ENCODE measurements around the gene SLC5A10.
"Not testable (repeated sequence)": the region's sequence is repeated elsewhere in the genome, so short reads cannot be mapped to it uniquely, and the experiment has no call there.

Gene SLC5A10

GRCh38 chr17:18949566-18949965, 2.4 kb upstream of the SLC5A10 start:
- Histone ChIP-seq H3K36me3 (ENCODE audit: control insufficient read depth, low read depth, low read length) (no peaks in the 10 kb centered on the region), H3K9ac (ENCODE audit: low read length) (no peak overlapping the region), H3K9me3 (ENCODE audit: control insufficient read depth, low read depth, low read length) (no peaks in the 10 kb centered on the region), H3K4me3 (ENCODE audit: low read length) (no peak overlapping the region), H3K4me1 (ENCODE audit: control insufficient read depth, low read depth, low read length) (no peaks in the 10 kb centered on the region), H3K27me3 (ENCODE audit: control insufficient read depth, insufficient read depth, low read length) (no peaks in the 10 kb centered on the region), H3K27ac (ENCODE audit: low read length) (no peak overlapping the region)

GRCh38 chr17:18950346-18950745, 1.6 kb upstream of the SLC5A10 start:
- H3K4me1 ChIP-seq (ENCODE audit: control insufficient read depth, low read depth, low read length) = no peaks in the 10 kb centered on the region
- no peaks in the 10 kb centered on the region for H3K36me3 ChIP-seq (ENCODE audit: control insufficient read depth, low read depth, low read length)
- H3K9ac ChIP-seq (ENCODE audit: low read length) = no peak overlapping the region
- H3K27me3 ChIP-seq (ENCODE audit: control insufficient read depth, insufficient read depth, low read length) = no peaks in the 10 kb centered on the region
- no peak overlapping the region for H3K4me3 ChIP-seq (ENCODE audit: low read length)
- no peak overlapping the region for H3K27ac ChIP-seq (ENCODE audit: low read length)
- no peaks in the 10 kb centered on the region for H3K9me3 ChIP-seq (ENCODE audit: control insufficient read depth, low read depth, low read length)

GRCh38 chr17:18950944-18951905, 740 bp upstream of the SLC5A10 start:
- Histone ChIP-seq H3K9me3 (ENCODE audit: control insufficient read depth, low read depth, low read length) (no peaks in the 10 kb centered on the region), H3K9ac (ENCODE audit: low read length) (no peak overlapping the region), H3K27ac (ENCODE audit: low read length) (no peak overlapping the region), H3K4me1 (ENCODE audit: control insufficient read depth, low read depth, low read length) (no peaks in the 10 kb centered on the region), H3K4me3 (ENCODE audit: low read length) (no peak overlapping the region), H3K27me3 (ENCODE audit: control insufficient read depth, insufficient read depth, low read length) (no peaks in the 10 kb centered on the region), H3K36me3 (ENCODE audit: control insufficient read depth, low read depth, low read length) (no peaks in the 10 kb centered on the region)

DNA sequence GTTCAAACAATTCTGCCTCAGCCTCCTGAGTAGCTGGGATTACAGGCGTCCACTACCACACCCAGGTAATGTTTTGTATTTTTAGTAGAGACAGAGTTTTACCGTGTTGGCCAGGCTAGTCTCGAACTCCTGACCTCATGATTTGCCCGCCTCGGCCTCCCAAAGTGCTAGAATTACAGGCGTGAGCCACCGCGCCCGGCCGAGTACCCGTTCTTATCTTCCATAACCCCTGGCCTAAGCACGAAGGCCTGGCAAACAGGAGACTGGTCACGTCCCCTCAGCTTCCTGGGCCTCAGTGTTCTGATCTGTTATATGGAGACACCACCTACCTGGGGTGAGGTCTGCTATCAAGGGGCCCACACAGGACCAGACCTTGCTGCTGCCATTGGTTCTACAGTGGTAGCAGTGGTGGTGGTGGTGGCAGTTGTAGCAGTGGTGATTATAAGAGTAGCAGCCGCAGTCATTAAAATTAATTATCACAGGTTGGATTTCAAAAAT, 1.3 kb downstream of the SLC5A10 start:
- Histone ChIP-seq H3K27ac (ENCODE audit: low read length) (no peak overlapping the region), H3K4me1 (ENCODE audit: control insufficient read depth, low read depth, low read length) (no peaks in the 10 kb centered on the region), H3K27me3 (ENCODE audit: control insufficient read depth, insufficient read depth, low read length) (no peaks in the 10 kb centered on the region), H3K36me3 (ENCODE audit: control insufficient read depth, low read depth, low read length) (no peaks in the 10 kb centered on the region), H3K9me3 (ENCODE audit: control insufficient read depth, low read depth, low read length) (no peaks in the 10 kb centered on the region), H3K9ac (ENCODE audit: low read length) (no peak overlapping the region), H3K4me3 (ENCODE audit: low read length) (no peak overlapping the region)

DNA sequence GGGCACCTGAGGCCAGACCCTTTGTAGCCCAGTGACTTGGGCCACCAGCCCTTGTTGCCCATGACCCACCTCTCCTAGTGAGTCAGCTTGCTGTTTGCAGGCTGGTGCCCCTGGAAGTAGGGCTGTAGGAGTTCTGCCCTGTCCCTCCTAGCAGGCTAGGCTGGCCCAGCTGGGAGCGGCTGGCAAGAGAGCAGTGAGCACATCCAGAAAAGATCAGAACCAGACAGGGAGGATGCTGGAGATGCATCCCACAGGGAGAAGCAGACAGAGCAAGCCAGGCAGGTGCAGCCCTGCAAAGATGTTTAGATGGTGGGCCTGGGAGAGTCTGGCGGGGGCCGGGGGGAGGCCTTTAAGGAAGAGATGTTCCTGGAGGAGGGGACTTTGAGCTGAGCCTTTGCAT, 2.4 kb downstream of the SLC5A10 start:
- Histone ChIP-seq H3K27ac (ENCODE audit: low read length) (no peak overlapping the region), H3K9me3 (ENCODE audit: control insufficient read depth, low read depth, low read length) (no peaks in the 10 kb centered on the region), H3K36me3 (ENCODE audit: control insufficient read depth, low read depth, low read length) (no peaks in the 10 kb centered on the region), H3K4me1 (ENCODE audit: control insufficient read depth, low read depth, low read length) (no peaks in the 10 kb centered on the region), H3K4me3 (ENCODE audit: low read length) (no peak overlapping the region), H3K9ac (ENCODE audit: low read length) (no peak overlapping the region), H3K27me3 (ENCODE audit: control insufficient read depth, insufficient read depth, low read length) (no peaks in the 10 kb centered on the region)

DNA sequence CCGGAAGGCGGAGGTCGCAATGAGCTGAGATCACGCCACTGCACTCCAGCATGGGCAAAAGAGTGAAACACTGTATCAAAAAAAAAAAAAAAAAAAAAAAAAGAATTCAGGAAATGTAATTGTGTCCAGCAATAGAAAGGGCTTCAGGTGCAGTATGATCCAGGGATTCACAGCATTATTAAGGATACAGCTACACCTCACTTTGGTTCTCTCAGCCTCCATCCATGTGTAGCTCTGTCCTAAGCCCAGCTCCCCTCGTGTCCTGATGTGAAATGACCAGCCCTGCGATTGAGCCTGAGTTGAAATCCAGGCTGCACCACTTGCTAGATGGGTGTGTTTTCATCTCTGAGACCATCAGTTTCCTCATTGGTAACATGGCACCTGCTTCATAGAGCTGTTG, 3.0 kb downstream of the SLC5A10 start:
- no peaks in the 10 kb centered on the region for H3K36me3 ChIP-seq (ENCODE audit: control insufficient read depth, low read depth, low read length)
- no peak overlapping the region for H3K27ac ChIP-seq (ENCODE audit: low read length)
- H3K9ac ChIP-seq (ENCODE audit: low read length) = no peak overlapping the region
- H3K27me3 ChIP-seq (ENCODE audit: control insufficient read depth, insufficient read depth, low read length) = no peaks in the 10 kb centered on the region
- H3K9me3 ChIP-seq (ENCODE audit: control insufficient read depth, low read depth, low read length) = no peaks in the 10 kb centered on the region
- H3K4me1 ChIP-seq (ENCODE audit: control insufficient read depth, low read depth, low read length) = no peaks in the 10 kb centered on the region
- H3K4me3 ChIP-seq (ENCODE audit: low read length) = no peak overlapping the region

DNA sequence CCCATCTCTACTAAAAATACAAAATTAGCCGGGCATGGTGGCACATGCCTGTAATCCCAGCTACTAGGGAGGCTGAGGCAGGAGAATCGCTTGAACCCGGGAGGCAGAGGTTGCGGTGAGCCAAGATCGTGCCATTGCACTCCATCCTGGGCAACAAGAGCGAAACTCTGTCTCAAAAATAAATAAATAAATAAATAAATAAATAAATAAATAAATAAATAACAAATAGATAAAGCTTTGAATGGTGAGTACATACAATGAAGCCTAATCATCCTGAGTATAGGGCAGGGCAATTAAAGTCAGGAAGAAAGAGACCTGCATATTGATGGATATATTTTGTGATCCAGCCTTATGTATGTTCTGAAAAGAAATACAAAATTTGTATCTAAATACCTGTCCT, 4.1 kb downstream of the SLC5A10 start:
- not testable (repeated sequence) for H3K36me3 ChIP-seq (ENCODE audit: control insufficient read depth, low read depth, low read length); H3K27me3 ChIP-seq (ENCODE audit: control insufficient read depth, insufficient read depth, low read length); H3K4me3 ChIP-seq (ENCODE audit: low read length); H3K9ac ChIP-seq (ENCODE audit: low read length); H3K9me3 ChIP-seq (ENCODE audit: control insufficient read depth, low read depth, low read length); H3K4me1 ChIP-seq (ENCODE audit: control insufficient read depth, low read depth, low read length); H3K27ac ChIP-seq (ENCODE audit: low read length)

GRCh38 chr17:18956581-18956980, 4.6 kb downstream of the SLC5A10 start:
- no peaks in the 10 kb centered on the region for H3K4me1 ChIP-seq (ENCODE audit: control insufficient read depth, low read depth, low read length)
- H3K27ac ChIP-seq (ENCODE audit: low read length) = no peak overlapping the region
- no peak overlapping the region for H3K4me3 ChIP-seq (ENCODE audit: low read length)
- no peaks in the 10 kb centered on the region for H3K9me3 ChIP-seq (ENCODE audit: control insufficient read depth, low read depth, low read length)
- no peaks in the 10 kb centered on the region for H3K36me3 ChIP-seq (ENCODE audit: control insufficient read depth, low read depth, low read length)
- no peaks in the 10 kb centered on the region for H3K27me3 ChIP-seq (ENCODE audit: control insufficient read depth, insufficient read depth, low read length)
- no peak overlapping the region for H3K9ac ChIP-seq (ENCODE audit: low read length)

- Histone ChIP-seq H3K36me3 (ENCODE audit: control insufficient read depth, low read depth, low read length) (no peaks in the 10 kb centered on the region), H3K4me3 (ENCODE audit: low read length) (no peak overlapping the region), H3K27ac (ENCODE audit: low read length) (no peak overlapping the region), H3K4me1 (ENCODE audit: control insufficient read depth, low read depth, low read length) (peaks cover 7% of the 10 kb centered on the region), H3K9ac (ENCODE audit: low read length) (no peak overlapping the region), H3K27me3 (ENCODE audit: control insufficient read depth, insufficient read depth, low read length) (no peaks in the 10 kb centered on the region), H3K9me3 (ENCODE audit: control insufficient read depth, low read depth, low read length) (no peaks in the 10 kb centered on the region)
Observed at GRCh38 chr17:18957831-18958230, 5.9 kb downstream of the SLC5A10 start.

GRCh38 chr17:18958611-18959010, 6.6 kb downstream of the SLC5A10 start:
- Histone ChIP-seq H3K4me1 (ENCODE audit: control insufficient read depth, low read depth, low read length) (peaks cover 7% of the 10 kb centered on the region), H3K9me3 (ENCODE audit: control insufficient read depth, low read depth, low read length) (no peaks in the 10 kb centered on the region), H3K9ac (ENCODE audit: low read length) (no peak overlapping the region), H3K36me3 (ENCODE audit: control insufficient read depth, low read depth, low read length) (no peaks in the 10 kb centered on the region), H3K4me3 (ENCODE audit: low read length) (no peak overlapping the region), H3K27me3 (ENCODE audit: control insufficient read depth, insufficient read depth, low read length) (no peaks in the 10 kb centered on the region), H3K27ac (ENCODE audit: low read length) (no peak overlapping the region)

- Histone ChIP-seq H3K36me3 (ENCODE audit: control insufficient read depth, low read depth, low read length) (no peaks in the 10 kb centered on the region), H3K4me3 (ENCODE audit: low read length) (no peak overlapping the region), H3K27ac (ENCODE audit: low read length) (no peak overlapping the region), H3K27me3 (ENCODE audit: control insufficient read depth, insufficient read depth, low read length) (no peaks in the 10 kb centered on the region), H3K4me1 (ENCODE audit: control insufficient read depth, low read depth, low read length) (peaks cover 7% of the 10 kb centered on the region), H3K9me3 (ENCODE audit: control insufficient read depth, low read depth, low read length) (no peaks in the 10 kb centered on the region), H3K9ac (ENCODE audit: low read length) (no peak overlapping the region)
Observed at GRCh38 chr17:18959071-18959844, 7.3 kb downstream of the SLC5A10 start.

Data from iPS-18a (cell line).